DMS79 (cell line): Measurements from ENCODE around the gene ZNF24.

Experiments used
- DNase-seq: peaks from one replicate; lab custom pipeline; 2025; lab: John Stamatoyannopoulos, UW

ZNF24 gene

DNA sequence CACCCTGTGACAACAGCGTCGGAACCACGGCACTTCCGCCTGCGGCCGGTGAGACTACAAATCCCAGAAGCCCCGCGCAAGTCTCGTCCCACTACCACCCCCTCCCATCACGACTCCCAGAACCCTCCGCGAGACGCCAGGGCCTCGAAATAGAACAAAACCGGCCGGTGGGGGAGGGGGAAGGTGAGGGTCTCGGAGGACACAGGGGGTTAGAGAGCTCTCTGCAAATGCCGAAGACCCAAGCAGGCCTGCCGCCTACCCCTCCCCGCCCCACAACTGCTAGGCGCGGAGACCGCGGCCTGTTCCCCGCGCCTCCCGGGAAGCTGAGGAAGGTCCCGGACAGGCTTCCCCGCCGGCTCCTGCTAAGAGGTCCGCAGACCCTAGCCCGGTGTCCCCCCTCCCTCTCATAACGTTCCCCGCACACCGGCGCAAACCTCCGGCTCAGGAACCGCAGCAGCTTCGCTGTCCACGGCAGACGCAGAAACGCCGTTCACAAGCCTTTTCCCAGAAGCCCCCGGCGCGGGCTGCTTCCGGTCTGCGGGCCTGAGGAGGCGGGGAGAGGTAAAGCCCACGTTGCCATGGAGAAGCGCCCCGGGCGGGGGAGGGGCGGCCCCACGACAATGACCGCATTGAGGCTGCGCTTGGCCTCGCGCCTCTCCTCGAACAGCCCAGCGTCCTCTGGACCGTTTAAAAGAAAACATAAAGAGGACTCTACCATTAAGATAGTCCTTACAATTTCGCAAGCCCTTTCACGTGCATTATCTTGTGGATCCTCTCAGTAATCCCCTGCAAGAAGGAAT is at the start of gene ZNF24:
ZNF24 (minus strand) TSS at position 485 of the 800 bp plus-strand sequence. CDS start 3,770 bp downstream, outside the sequence.
- DNase-seq, result peak; percentile 90

GRCh38 chr18:35393716-35394115 is 49.5 kb upstream of the ZNF24 start:
- no peak for DNase-seq

DNA sequence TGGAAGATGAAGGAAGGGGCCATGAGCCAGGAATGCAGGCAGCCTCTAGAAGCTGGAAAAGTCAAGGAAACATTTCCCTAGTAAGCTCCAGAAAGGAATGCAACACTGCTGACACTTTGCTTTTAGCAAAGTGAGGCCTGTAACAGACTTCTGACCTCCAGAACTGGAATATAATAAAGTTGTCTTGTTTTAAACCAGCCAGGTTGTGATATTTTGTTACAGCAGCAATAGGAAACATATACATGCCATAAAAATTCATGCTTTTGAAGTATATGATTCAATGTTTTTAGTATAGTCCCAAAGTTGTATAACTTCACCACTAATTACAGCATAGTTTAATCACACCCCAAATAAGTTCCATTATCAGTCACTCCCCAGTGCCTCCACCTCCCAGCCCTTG is 48.2 kb upstream of the ZNF24 start:
- no peak for DNase-seq

DNA sequence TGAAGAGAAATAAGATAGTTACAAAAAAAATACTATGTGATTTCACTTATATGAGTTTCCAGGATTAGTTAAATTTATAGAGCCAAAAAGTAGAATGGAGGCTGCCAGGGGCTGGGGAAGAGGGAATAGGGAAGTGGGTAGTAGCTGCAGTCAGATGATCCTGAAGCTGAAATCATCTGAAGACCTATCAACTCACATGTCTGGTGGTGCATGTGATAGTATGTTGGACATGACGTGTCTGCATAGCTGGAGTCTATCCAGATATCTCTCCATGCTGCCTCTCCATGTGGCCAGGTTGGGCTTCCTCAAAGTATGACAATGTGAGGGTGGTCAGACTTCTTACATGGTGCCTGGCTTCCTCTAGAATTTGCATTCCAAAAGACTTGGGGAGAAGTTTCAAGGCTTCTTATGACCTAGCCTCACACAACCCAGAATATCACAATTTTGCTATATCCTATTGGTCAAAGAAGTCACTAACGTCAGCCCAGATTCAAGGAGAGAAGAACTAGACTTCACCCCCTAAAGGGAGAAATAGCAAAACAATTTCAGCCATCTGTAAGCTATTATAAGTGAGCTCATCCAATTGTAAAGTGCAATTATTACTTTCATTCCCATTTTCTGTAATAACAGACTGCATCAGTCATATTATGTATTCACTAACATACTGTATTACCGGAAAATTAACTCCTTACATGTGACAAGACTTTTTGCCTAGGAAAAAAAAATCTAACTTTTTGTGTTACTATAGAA is 46.9 kb upstream of the ZNF24 start:
- DNase-seq, result no peak

GRCh38 chr18:35389095-35389618 is 44.9 kb upstream of the ZNF24 start:
- DNase-seq, result no peak

DNA sequence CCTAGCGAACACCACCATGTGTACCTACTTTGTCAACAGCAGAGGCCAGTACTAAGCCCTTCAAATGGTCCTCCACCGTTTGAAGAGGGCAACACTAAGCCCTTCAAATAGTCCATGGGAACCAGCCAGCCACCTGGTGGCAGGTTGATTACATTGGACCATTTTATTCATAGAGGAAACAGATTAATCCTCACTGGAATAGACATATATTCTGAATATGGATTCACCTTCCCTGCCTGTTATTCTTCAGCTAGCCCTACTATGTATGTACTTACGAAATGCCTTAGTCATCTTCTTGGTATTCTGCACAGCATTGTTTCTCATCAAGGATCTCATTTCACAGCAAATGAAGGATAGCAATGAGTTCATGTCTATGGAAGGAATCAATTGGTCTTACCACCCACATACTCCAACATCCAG is 42.9 kb upstream of the ZNF24 start:
- peak; percentile 23 for DNase-seq

DNA sequence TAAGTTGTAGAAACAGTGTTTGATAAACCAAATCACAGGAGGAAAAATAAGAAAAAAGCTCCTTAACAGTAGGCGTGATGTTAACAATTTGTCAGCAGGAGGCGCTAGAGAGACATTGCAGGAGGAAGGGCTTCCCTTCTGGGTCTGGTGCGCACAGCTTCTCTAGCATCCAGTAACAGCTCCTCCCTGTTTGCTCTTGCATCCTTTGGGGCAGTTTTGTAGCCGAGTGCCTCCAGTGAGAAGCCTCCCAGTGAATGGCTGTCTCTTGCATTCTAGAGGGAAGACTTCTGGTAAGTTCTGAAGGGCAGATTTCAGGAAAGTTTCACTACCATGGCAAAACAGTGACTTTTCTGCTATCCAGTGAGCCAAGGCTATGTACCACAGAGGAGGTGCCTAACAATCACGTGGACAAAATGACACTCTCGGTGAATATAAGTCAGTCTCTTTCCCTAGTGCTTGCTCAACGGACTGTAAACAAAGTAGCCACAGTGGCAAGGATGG is 42.4 kb upstream of the ZNF24 start:
- peak; percentile 30 for DNase-seq

GRCh38 chr18:35383136-35383535 is 38.9 kb upstream of the ZNF24 start:
- DNase-seq, result no peak

DNA sequence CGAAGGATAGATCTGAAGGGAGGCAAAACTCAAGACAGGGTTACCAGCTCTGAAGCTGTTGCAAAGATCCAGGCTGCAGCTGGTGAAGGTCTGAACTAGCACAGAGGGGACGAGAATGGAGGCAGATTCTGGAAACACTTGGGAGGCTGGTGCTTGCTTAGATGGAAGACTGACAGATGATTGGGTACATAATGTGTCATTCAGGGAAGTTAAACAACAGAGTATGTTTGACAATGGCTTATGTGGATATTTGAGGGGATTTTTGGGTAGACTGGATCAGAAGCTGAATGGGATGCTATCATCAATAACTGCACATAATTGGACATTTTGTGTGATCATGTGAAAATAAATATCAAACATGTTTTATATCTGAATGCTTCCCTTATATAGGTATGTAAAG is 35.2 kb upstream of the ZNF24 start:
- DNase-seq, result no peak

GRCh38 chr18:35378574-35378896 is 34.3 kb upstream of the ZNF24 start:
- DNase-seq, result no peak

DNA sequence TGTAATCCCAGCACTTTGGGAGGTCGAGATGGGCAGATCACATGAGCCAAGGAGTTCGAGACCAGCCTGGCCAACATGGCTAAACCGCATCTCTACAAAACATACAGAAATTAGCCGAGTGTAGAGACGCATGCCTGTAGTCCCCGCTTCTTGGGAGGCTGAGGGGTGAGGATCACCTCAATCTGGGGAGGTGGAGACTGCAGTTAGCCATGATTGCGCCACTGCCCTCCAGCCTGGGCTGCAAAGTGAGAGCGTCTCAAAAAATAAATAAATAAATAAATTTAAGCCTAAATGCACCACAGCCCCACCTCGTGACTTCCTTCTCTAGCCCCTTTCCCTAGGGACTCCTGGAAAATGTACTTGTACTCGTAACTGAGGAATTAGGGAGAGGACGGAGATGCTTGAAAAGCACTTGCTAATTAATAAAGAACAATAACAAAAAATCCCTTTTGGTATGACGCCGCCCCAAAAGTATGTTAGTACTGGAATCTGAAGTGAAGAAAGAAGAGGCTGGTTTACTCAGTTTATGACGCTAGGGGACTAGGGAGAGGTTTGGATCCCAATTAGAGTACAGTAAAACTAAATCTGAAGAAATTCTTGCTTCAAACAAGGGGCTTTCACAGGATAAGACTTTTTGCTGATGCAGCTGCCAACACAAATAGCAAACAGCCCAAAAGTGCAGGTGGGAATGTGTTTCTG is 33.8 kb upstream of the ZNF24 start:
- no peak for DNase-seq

DNA sequence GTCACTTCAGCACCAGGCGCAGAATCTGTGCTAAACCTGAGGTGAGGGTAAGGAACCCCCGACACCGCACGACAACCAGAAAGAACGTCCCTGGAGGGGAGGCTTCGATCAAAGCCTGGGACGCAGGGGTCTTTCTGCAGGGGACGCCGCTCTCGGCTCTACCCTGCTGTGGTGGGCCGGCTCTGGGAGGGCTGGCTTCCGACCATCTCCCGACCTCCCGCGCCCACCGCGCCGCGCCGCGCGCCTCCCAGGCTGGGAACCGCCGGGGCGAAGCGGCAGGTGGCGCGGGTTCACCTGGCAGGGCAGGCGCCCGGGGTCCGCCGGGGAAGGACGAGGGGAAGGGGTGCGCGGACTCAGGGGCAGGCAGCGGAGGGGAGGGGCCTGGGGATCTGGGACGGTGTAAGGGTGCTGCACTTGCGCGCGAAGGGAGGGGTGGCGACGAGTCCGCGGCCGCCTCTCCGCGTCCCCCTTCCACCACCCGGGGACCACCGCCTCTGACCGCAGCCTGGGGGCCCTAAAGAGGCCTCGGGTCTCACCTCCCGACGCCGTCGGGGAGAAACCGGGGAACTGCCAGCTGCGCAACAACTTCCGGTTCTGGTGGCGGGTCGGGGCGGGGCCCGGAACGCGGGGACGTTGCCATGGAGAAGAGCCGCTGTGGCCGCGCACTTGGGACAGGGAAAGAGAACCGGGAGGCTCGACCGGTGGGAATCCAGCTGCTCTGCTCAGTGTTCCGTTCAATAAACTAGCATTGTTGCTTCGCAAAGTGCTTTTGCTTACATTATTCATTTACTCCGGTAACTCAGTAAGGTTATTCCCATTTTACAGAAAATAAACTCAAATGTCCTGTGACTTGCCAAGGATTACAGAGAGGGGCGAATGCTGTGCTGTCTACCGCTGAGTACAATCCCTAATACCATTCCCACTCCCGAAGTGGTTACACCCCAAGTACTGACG is 32.8 kb upstream of the ZNF24 start, which contains the start of gene ZNF396:
ZNF396 (minus strand) TSS at position 596 of the 954 bp plus-strand sequence. CDS start 3,045 bp downstream, outside the sequence.
- peak; percentile 72 for DNase-seq

- no peak for DNase-seq
Observed at GRCh38 chr18:35376393-35376741, 32.1 kb upstream of the ZNF24 start.

- DNase-seq, result no peak
Observed at GRCh38 chr18:35374708-35375107, 30.5 kb upstream of the ZNF24 start.

DNA sequence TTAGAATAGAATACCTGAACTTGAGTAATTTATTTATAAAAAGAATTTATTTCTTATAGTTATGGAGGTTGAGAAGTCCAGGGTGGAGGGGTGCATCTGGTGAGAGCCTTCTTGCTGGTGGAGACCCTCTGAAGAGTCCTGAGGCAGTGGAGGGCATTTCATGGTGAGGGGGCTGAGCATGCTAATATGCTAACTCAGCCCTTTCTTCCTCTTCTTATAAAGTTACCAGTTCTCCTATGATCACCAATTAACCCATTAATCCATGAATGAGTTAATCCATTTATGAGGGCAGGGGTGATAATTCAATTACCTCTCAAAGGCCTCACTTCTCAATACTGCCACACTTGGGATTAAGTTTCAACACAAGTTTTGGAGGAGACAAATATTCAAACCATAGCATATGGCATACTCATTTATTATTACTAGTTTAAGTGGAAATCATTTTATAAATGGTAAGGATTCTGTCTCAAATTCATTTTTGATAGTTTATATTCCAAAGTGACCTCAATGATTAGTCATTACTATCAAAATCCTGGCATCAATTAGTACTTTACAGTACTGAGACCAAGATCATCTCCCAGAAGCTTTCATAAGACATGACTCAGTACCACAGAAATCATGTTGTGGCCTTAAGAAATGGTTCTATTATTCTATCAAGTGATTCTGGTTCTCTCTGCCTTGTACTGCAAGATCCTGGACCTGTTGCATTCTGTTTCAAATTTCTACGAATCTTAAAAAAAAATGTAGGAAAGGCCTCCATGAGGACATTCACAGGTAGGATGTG is 27.4 kb upstream of the ZNF24 start:
- DNase-seq, result no peak

- DNase-seq, result no peak
Observed at GRCh38 chr18:35369126-35369525, 24.9 kb upstream of the ZNF24 start.

- DNase-seq, result no peak
Observed at GRCh38 chr18:35368595-35368994, 24.4 kb upstream of the ZNF24 start.

DNA sequence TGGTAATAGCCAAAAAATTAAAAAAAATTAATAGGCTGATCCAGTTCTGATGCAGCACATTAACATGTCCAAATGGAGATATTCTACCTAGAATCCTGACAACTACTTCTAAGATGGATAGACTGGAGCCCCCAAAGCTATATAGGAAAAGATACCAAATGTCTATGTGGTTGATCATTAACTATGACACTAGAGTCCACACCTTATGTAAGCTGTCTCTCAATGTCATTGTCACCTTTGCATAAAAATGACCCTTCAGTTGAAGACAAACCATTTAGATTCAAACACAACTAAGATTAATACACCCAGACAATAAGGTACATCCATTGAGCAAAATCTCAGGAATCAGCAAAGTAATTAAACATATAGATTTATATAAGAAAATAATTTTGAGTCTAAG is 18.3 kb upstream of the ZNF24 start:
- DNase-seq, result no peak

DNA sequence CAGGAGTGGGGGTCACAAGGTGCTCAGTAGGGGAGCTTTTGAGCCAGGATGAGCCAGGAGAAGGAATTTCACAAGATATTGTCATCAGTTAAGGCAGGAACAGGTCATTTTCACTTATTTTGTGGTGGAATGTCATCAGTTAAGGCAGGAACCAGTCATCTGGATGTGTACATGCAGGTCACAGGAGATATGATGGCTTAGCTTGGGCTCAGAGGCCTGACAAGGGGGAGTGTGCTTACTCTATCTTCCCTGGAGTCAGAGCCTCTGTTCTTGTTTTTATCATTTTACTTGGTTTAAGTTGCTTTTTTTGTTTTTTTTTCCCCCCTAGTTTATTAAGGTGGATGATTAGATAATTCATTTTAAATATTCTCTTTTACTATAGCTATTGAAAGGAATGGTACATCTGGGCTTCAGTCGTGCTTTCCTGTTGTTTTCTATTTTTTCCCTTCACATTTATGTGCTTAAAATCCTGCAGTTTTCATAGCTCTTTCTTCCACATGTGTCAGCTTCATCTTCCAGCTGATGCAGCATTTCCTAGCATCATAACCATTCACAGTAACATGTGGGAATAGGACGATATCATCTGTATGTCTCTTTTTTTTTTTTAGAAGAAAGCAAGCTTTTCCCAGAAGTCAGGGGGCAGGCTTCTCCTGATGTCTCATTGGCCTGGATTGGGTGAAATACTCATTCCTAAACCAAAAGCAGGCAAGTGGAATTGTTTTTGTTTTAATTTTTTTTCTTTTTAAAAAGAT is 17.5 kb upstream of the ZNF24 start:
- no peak for DNase-seq
